SK-N-SH (cell line): ENCODE results near the gene MMP14.
"Not testable (repeated sequence)": the region's sequence is repeated elsewhere in the genome, so short reads cannot be mapped to it uniquely, and the experiment has no call there.

Experiments used
- CTCF ChIP-seq: fragments of 200-600 bp; sonication (generic); IDR thresholded peaks from 2 replicates; pipeline ENCODE4 v1.6.1; 2017; ENCODE audit warnings: antibody characterized with exemption, mild to moderate bottlenecking, moderate library complexity
- GABPA ChIP-seq: IDR thresholded peaks from 2 replicates; pipeline ENCODE4 v1.4.0; 2012; ENCODE audit warnings: low read depth, mild to moderate bottlenecking
- MXI1 ChIP-seq: IDR thresholded peaks from 2 replicates; pipeline ENCODE4 v1.6.1; 2012; ENCODE audit warnings: mild to moderate bottlenecking, low read depth, low read length, improper control_type of control experiment
- USF1 ChIP-seq: IDR thresholded peaks from 2 replicates; pipeline ENCODE4 v1.4.0; 2012; ENCODE audit warnings: low read depth, borderline replicate concordance

- TF ChIP-seq GABPA, CTCF, MXI1, USF1: not testable (repeated sequence)
Observed at GRCh38 chr14:22854296-22854695, 17.9 kb downstream of the MMP14 start.
